Neural progenitor cell (in vitro differentiated cells): ENCODE results near the gene PRDM16. TPM values are rescaled to one million over a fixed set of nuclear protein-coding genes. Genes with fewer than 3 reads are reported as not detected.

Experiments used
- DNase-seq: peaks from one replicate; pipeline ENCODE4 v3.0.0-alpha.2; 2016; ENCODE audit warnings: low spot score
- H2AFZ ChIP-seq: fragments of 200-600 bp; sonication (generic); replicated peaks from 2 replicates; pipeline ENCODE4 v1.6.1; 2016; ENCODE audit warnings: antibody characterized with exemption
- H3F3A ChIP-seq: fragments of 200-600 bp; sonication (generic); 2 replicates; pipeline ENCODE4 v1.6.1; 2016; ENCODE audit warnings: antibody characterized with exemption, low read depth
- H3K27ac ChIP-seq: fragments of 200-600 bp; sonication (generic); 2 replicates; pipeline ENCODE4 v1.5.1; 2016; ENCODE audit warnings: mild to moderate bottlenecking
- H3K27me3 ChIP-seq: fragments of 200-600 bp; sonication (generic); 2 replicates; pipeline ENCODE4 v1.6.1; 2016; ENCODE audit warnings: mild to moderate bottlenecking, moderate library complexity
- H3K36me3 ChIP-seq: fragments of 200-600 bp; sonication (generic); 2 replicates; pipeline ENCODE4 v1.5.1; 2016
- H3K4me1 ChIP-seq: fragments of 200-600 bp; sonication (generic); 2 replicates; pipeline ENCODE4 v1.6.1; 2016; ENCODE audit warnings: mixed run types
- H3K4me2 ChIP-seq: fragments of 200-600 bp; sonication (generic); 2 replicates; pipeline ENCODE4 v1.6.1; 2016
- H3K4me3 ChIP-seq: fragments of 200-600 bp; sonication (generic); 2 replicates; pipeline ENCODE4 v1.5.1; 2016
- H3K79me2 ChIP-seq: fragments of 200-600 bp; sonication (generic); 2 replicates; pipeline ENCODE4 v1.6.1; 2016; ENCODE audit warnings: low read depth
- H3K9ac ChIP-seq: fragments of 200-600 bp; sonication (generic); 2 replicates; pipeline ENCODE4 v1.6.1; 2016
- H3K9me3 ChIP-seq: fragments of 200-600 bp; sonication (generic); 2 replicates; pipeline ENCODE4 v1.5.1; 2016; ENCODE audit warnings: low read depth
- H4K20me1 ChIP-seq: fragments of 200-600 bp; sonication (generic); 2 replicates; pipeline ENCODE4 v1.6.1; 2016; ENCODE audit warnings: low read depth
- H3K27ac Mint-ChIP-seq: 3 replicates; pipeline ENCODE4 v1.8.0; 2021; ENCODE audit warnings: mixed read lengths
- H3K27me3 Mint-ChIP-seq: 2 replicates; pipeline ENCODE4 v1.8.0; 2022; ENCODE audit warnings: low read depth, mild to moderate bottlenecking, inconsistent platforms, moderate library complexity, mixed read lengths; ENCODE audit not compliant: insufficient read depth
- H3K36me3 Mint-ChIP-seq: 3 replicates; pipeline ENCODE4 v1.8.0; 2021; ENCODE audit warnings: mixed read lengths
- H3K4me1 Mint-ChIP-seq: 3 replicates; pipeline ENCODE4 v1.8.0; 2021; ENCODE audit warnings: mixed read lengths
- H3K4me3 Mint-ChIP-seq: 3 replicates; pipeline ENCODE4 v1.8.0; 2021; ENCODE audit warnings: mild to moderate bottlenecking, moderate library complexity, mixed read lengths
- H3K9me3 Mint-ChIP-seq: 3 replicates; pipeline ENCODE4 v1.8.0; 2020; ENCODE audit warnings: mixed read lengths
- CTCF ChIP-seq: fragments of 200-600 bp; sonication (generic); IDR thresholded peaks from 2 replicates; pipeline ENCODE4 v1.5.1; 2017; ENCODE audit warnings: antibody characterized with exemption, mild to moderate bottlenecking
- EZH2 ChIP-seq: fragments of 200-600 bp; sonication (generic); IDR thresholded peaks from 2 replicates; pipeline ENCODE4 v1.6.1; 2017; ENCODE audit warnings: antibody characterized with exemption, mild to moderate bottlenecking, moderate library complexity
- EZH2phosphoT487 ChIP-seq: fragments of 200-600 bp; sonication (generic); IDR thresholded peaks from 2 replicates; pipeline ENCODE4 v1.6.1; 2017; ENCODE audit warnings: antibody characterized with exemption
- total RNA-seq: library from RNA; depleted of rRNA; stranded (reverse); fragments of >200 nt; gene quantifications from 2 replicates; pipeline ENCODE4 v1.2.3, GENCODE V29; 2015; ENCODE audit warnings: low replicate concordance

PRDM16 gene
- total RNA-seq, 1 donor from 2014 or later: 1.9 TPM

- H3K4me1 Mint-ChIP-seq: peaks cover 16% of the 10 kb centered on the region
- H3K9me3 Mint-ChIP-seq: no peaks in the 10 kb centered on the region
- no peak overlapping the region for H3K4me3 ChIP-seq
- no peak overlapping the region for H3K4me2 ChIP-seq
- no peaks in the 10 kb centered on the region for H3K9me3 ChIP-seq
- no peaks in the 10 kb centered on the region for H3K79me2 ChIP-seq
- no peaks in the 10 kb centered on the region for H3K4me1 ChIP-seq
- no peak overlapping the region for H3K9ac ChIP-seq
- H3F3A ChIP-seq: no peaks in the 10 kb centered on the region
- no peaks in the 10 kb centered on the region for H3K36me3 ChIP-seq
- no peaks in the 10 kb centered on the region for H3K36me3 Mint-ChIP-seq
- no peak overlapping the region for H3K27ac Mint-ChIP-seq
- no peak overlapping the region for H3K27ac ChIP-seq
- H3K4me3 Mint-ChIP-seq: no peak overlapping the region
- H2AFZ ChIP-seq: no peak overlapping the region
- H4K20me1 ChIP-seq: no peaks in the 10 kb centered on the region
- H3K27me3 ChIP-seq: no peaks in the 10 kb centered on the region
- DNase-seq: no peak
- TF ChIP-seq EZH2 (no peak), CTCF (no peak), EZH2phosphoT487 (no peak)
- H3K27me3 Mint-ChIP-seq: no peaks in the 10 kb centered on the region
Measured at GRCh38 chr1:3034728-3035562, 34.1 kb upstream of the PRDM16 start.

- H3K9me3 Mint-ChIP-seq: no peaks in the 10 kb centered on the region
- no peak overlapping the region for H3K4me3 Mint-ChIP-seq
- Histone ChIP-seq H3K4me1 (no peaks in the 10 kb centered on the region), H3K4me3 (no peak overlapping the region), H3K9ac (no peak overlapping the region), H3K27me3 (no peaks in the 10 kb centered on the region), H3F3A (no peaks in the 10 kb centered on the region), H3K79me2 (no peaks in the 10 kb centered on the region), H3K27ac (no peak overlapping the region), H3K9me3 (no peaks in the 10 kb centered on the region), H2AFZ (no peak overlapping the region), H3K4me2 (no peak overlapping the region), H4K20me1 (no peaks in the 10 kb centered on the region), H3K36me3 (no peaks in the 10 kb centered on the region)
- peak overlapping the region; percentile 47 for H3K27ac Mint-ChIP-seq
- no peak for DNase-seq
- TF ChIP-seq CTCF (no peak), EZH2 (no peak), EZH2phosphoT487 (no peak)
- H3K27me3 Mint-ChIP-seq: no peaks in the 10 kb centered on the region
- no peaks in the 10 kb centered on the region for H3K36me3 Mint-ChIP-seq
- peaks cover 16% of the 10 kb centered on the region for H3K4me1 Mint-ChIP-seq
Measured at GRCh38 chr1:3035563-3036446, 33.2 kb upstream of the PRDM16 start.

DNA sequence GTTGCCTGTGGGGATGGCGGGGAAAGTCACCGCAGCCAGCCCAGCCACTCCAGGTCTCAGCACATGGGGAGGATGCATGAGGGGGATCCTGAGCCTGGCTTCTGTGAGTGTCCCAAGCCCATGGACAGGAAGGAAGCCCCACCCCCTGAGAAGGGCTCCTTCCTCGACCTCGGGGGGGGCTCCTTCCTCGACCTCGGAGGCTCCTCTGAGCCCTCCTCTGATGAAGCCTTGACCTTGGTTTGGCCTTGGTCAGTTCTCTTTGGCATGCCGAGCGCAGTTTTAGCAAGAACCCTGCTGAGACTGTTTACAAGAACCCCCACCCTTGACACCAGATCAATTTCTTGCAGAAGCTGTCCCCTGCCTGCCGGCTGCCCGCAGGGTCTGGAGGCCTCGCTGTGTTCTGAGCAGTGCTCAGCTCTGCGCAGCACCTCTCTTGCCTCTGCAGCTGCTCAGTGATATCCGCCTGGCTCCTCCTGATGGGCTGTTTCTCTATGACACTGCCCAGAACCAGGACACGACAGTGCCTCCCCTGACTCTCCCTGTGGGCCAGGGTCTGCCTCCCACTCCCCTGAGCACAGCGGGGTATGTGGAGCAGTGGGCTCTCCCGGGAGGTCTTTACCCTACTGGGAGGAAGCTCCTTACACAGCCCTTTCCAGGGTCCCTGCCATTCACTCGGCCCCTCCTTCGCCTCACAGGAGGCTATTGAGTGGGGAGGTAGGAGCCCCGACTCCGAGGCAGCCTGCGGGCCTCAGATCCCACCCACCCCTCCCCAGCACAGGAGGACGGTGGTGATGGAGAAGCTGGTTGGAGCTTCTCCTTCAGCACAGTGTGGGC is 32.3 kb upstream of the PRDM16 start:
- H3K9me3 Mint-ChIP-seq: no peaks in the 10 kb centered on the region
- Histone ChIP-seq H3K79me2 (no peaks in the 10 kb centered on the region), H3K9me3 (peaks cover 3% of the 10 kb centered on the region), H3K36me3 (no peaks in the 10 kb centered on the region), H3F3A (no peaks in the 10 kb centered on the region), H3K4me3 (no peak overlapping the region), H3K27ac (no peak overlapping the region), H3K27me3 (no peaks in the 10 kb centered on the region), H2AFZ (no peak overlapping the region), H3K4me2 (no peak overlapping the region), H3K9ac (no peak overlapping the region), H3K4me1 (no peaks in the 10 kb centered on the region), H4K20me1 (no peaks in the 10 kb centered on the region)
- TF ChIP-seq EZH2 (no peak), EZH2phosphoT487 (no peak), CTCF (no peak)
- H3K36me3 Mint-ChIP-seq: no peaks in the 10 kb centered on the region
- no peak overlapping the region for H3K27ac Mint-ChIP-seq
- peaks cover 16% of the 10 kb centered on the region for H3K4me1 Mint-ChIP-seq
- H3K27me3 Mint-ChIP-seq: no peaks in the 10 kb centered on the region
- no peak overlapping the region for H3K4me3 Mint-ChIP-seq
- DNase-seq: no peak
